A549 (cell line): ENCODE results near the gene ATP6V0E1. TPM values are rescaled to one million over a fixed set of nuclear protein-coding genes. Genes with fewer than 3 reads are reported as not detected.

Source experiments
- ATAC-seq, 2 experiments: fragments of 200-7000 bp in 1 of 2; fragments of >200 bp in 1 of 2; cut with Nextera tagmentation in 1 of 2; cut with Tn5 transposase in 1 of 2; 3 replicates each; pipeline versions ENCODE4 v1.8.0 to v1.9.1; 2018 to 2020; ENCODE audit warnings: mild to moderate bottlenecking in 1 of 2, moderate library complexity in 1 of 2
- CTCF ChIA-PET: fragments of 300-600 bp; sonication (Branson Sonifier 250); formaldehyde crosslinking; extraction: SDS; loops from one replicate; lab custom pipeline; 2021; ENCODE audit warnings: antibody characterized with exemption, inconsistent platforms; lab: Yijun Ruan, JAX
- POLR2A ChIA-PET: fragments of 350-600 bp; formaldehyde crosslinking; extraction: SDS; loops from one replicate; lab custom pipeline; 2021; ENCODE audit warnings: antibody characterized with exemption, inconsistent platforms; lab: Yijun Ruan, JAX
- DNase-seq, 2 experiments: peaks; one replicate each; pipeline versions ENCODE4 v3.0.0 to v3.0.0-alpha.2; 2011 to 2016; ENCODE audit warnings: low read depth in 1 of 2, low spot score in 1 of 2
- FAIRE-seq: peaks from 2 replicates; lab custom pipeline; 2011; peaks lifted over from hg19 to GRCh38; lab: Jason Lieb, UNC
- H3K27ac ChIP-seq, 2 experiments: fragments of >200 bp; sonication (Bioruptor Twin); formaldehyde crosslinking; 3 replicates each; pipeline ENCODE4 v1.5.1; 2016 to 2017
- H3K4me1 ChIP-seq: fragments of >200 bp; sonication (Bioruptor Twin); formaldehyde crosslinking; 3 replicates; pipeline ENCODE4 v1.6.1; 2016
- H3K4me2 ChIP-seq: fragments of >200 bp; sonication (Bioruptor Twin); formaldehyde crosslinking; 3 replicates; pipeline ENCODE4 v1.6.1; 2016
- H3K4me3 ChIP-seq: fragments of >200 bp; sonication (Bioruptor Twin); formaldehyde crosslinking; 3 replicates; pipeline ENCODE4 v1.5.1; 2016
- H3K9me3 ChIP-seq: fragments of >200 bp; sonication (Bioruptor Twin); formaldehyde crosslinking; 3 replicates; pipeline ENCODE4 v1.6.1; 2016
- BHLHE40 ChIP-seq: IDR thresholded peaks from 2 replicates; pipeline ENCODE4 v1.6.1; 2012; ENCODE audit warnings: low read depth, low read length, inconsistent platforms
- CBX2 ChIP-seq: fragments of 200-600 bp; sonication (generic); IDR thresholded peaks from 2 replicates; pipeline ENCODE4 v1.6.1; 2016; ENCODE audit warnings: low read depth, mild to moderate bottlenecking, borderline replicate concordance
- ESRRA ChIP-seq: fragments of 150-350 bp; IDR thresholded peaks from 2 replicates; pipeline ENCODE4 v1.6.1; 2014; ENCODE audit warnings: mild to moderate bottlenecking, low read length, borderline replicate concordance
- GATA3 ChIP-seq: IDR thresholded peaks from 2 replicates; pipeline ENCODE4 v1.6.1; 2012; ENCODE audit warnings: borderline replicate concordance
- HDAC2 ChIP-seq: fragments of 200-600 bp; sonication (generic); IDR thresholded peaks from 2 replicates; pipeline ENCODE4 v1.6.1; 2016
- HES2 ChIP-seq: fragments of >200 bp; sonication (Bioruptor Twin); formaldehyde crosslinking; IDR thresholded peaks from 2 replicates; pipeline ENCODE4 v1.6.1; 2016
- JUN ChIP-seq, 2 experiments: fragments of >200 bp; sonication (Bioruptor Twin); formaldehyde crosslinking; IDR thresholded peaks; 2 replicates in 1 of 2; 3 replicates in 1 of 2; pipeline ENCODE4 v1.6.1; 2016 to 2017
- KDM5A ChIP-seq: fragments of 200-600 bp; sonication (generic); IDR thresholded peaks from 2 replicates; pipeline ENCODE4 v1.6.1; 2016; ENCODE audit warnings: antibody characterized with exemption, mild to moderate bottlenecking
- MAX ChIP-seq: IDR thresholded peaks from 2 replicates; pipeline ENCODE4 v1.6.1; 2012
- MAZ ChIP-seq: fragments of 150-350 bp; IDR thresholded peaks from 2 replicates; pipeline ENCODE4 v1.6.1; 2014; ENCODE audit warnings: antibody characterized with exemption, low read depth, low read length, borderline replicate concordance
- NPAS2 ChIP-seq: fragments of 250-450 bp; sonication (Bioruptor Pico); IDR thresholded peaks from 2 replicates; pipeline ENCODE4 v1.8.0; 2022; ENCODE audit warnings: mild to moderate bottlenecking, moderate library complexity, borderline replicate concordance
- PHF8 ChIP-seq: fragments of 200-600 bp; sonication (generic); IDR thresholded peaks from 2 replicates; pipeline ENCODE4 v1.6.1; 2016; ENCODE audit warnings: low read depth, mild to moderate bottlenecking, antibody characterized with exemption, moderate library complexity, borderline replicate concordance
- POLR2A ChIP-seq: IDR thresholded peaks from 2 replicates; pipeline ENCODE4 v1.6.1; 2012; ENCODE audit warnings: mild to moderate bottlenecking, low read length
- RARB ChIP-seq: fragments of 250-450 bp; sonication (Bioruptor Pico); IDR thresholded peaks from 2 replicates; pipeline ENCODE4 v1.8.0; 2021; ENCODE audit warnings: mild to moderate bottlenecking, moderate library complexity
- RFX5 ChIP-seq: fragments of 450-650 bp; IDR thresholded peaks from 2 replicates; pipeline ENCODE4 v1.7.1; 2014; ENCODE audit warnings: antibody characterized with exemption, mild to moderate bottlenecking, moderate library complexity
- RNF2 ChIP-seq: fragments of 200-600 bp; sonication (generic); IDR thresholded peaks from 2 replicates; pipeline ENCODE4 v1.6.1; 2016; ENCODE audit warnings: low read depth, mild to moderate bottlenecking, antibody characterized with exemption, moderate library complexity, borderline replicate concordance
- WGBS: methylation state at CpG from one replicate; pipeline ENCODE4 v1.1.6; 2017; ENCODE audit errors: missing lambda C conversion rate; 5-methylcytosine and 5-hydroxymethylcytosine counted together
- polyA plus RNA-seq, 4 experiments: library from polyadenylated mRNA; depleted of rRNA in 3 of 4; stranded (reverse); fragments of >200 nt; fragmentation: RNase III in 1 of 4; extraction: RNeasy Plus Mini Kit Qiagen cat#74134 plus additional on column Dnase treatment in 1 of 4; gene quantifications; 2 replicates in 3 of 4; 3 replicates in 1 of 4; pipeline ENCODE4 v1.2.3, GENCODE V29; 2011 to 2017
- TF ChIP-seq, protein P1 (sequence below): fragments of 250-450 bp; sonication (Bioruptor Pico); IDR thresholded peaks from 2 replicates; pipeline ENCODE4 v1.5.0; 2021; ENCODE audit warnings: mild to moderate bottlenecking, moderate library complexity, borderline replicate concordance
- TF ChIP-seq, protein P2 (sequence below): IDR thresholded peaks from 2 replicates; pipeline ENCODE4 v1.6.1; 2012; ENCODE audit warnings: low read depth, borderline replicate concordance
- TF ChIP-seq, protein P3 (sequence below): fragments of 200-600 bp; sonication (generic); IDR thresholded peaks from 2 replicates; pipeline ENCODE4 v1.6.1; 2016; ENCODE audit warnings: antibody characterized with exemption, mild to moderate bottlenecking, moderate library complexity
- TF ChIP-seq, protein P4 (sequence below): fragments of 450-650 bp; IDR thresholded peaks from 2 replicates; pipeline ENCODE4 v1.6.1; 2014; ENCODE audit warnings: antibody characterized with exemption
- TF ChIP-seq, protein P5 (sequence below): fragments of 150-350 bp; IDR thresholded peaks from 2 replicates; pipeline ENCODE4 v1.6.1; 2014; ENCODE audit warnings: low read depth, mild to moderate bottlenecking, low read length

Gene ATP6V0E1
- polyA plus RNA-seq, 2 of the 4 experiments (the other 2 are of a cell fraction): 297 to 344 TPM

GRCh38 chr5:173055722-173055982 is 72.1 kb downstream of the ATP6V0E1 start:
- H3K27ac ChIP-seq: peak overlapping the region; percentile 59 to 74
- FAIRE-seq (no peak), DNase-seq (peak in 1 of 2 experiments; percentile 20), ATAC-seq (no peak)
- WGBS: 6% methylated on average over 11 of the region's 11 CpGs
- peak overlapping the region; percentile 92 for H3K4me2 ChIP-seq
- ChIA-PET POLR2A (no interaction called here), CTCF (no interaction called here)
- peak overlapping the region; percentile 93 for H3K4me3 ChIP-seq
- no peaks in the 10 kb centered on the region for H3K9me3 ChIP-seq
- peaks cover 21% of the 10 kb centered on the region; the same call in 2 of the 3 replicates for H3K4me1 ChIP-seq
- TF ChIP-seq ESRRA (no peak), HES2 (no peak), MAZ (no peak), HDAC2 (no peak), CBX2 (no peak)
- TF ChIP-seq, protein P1, sequence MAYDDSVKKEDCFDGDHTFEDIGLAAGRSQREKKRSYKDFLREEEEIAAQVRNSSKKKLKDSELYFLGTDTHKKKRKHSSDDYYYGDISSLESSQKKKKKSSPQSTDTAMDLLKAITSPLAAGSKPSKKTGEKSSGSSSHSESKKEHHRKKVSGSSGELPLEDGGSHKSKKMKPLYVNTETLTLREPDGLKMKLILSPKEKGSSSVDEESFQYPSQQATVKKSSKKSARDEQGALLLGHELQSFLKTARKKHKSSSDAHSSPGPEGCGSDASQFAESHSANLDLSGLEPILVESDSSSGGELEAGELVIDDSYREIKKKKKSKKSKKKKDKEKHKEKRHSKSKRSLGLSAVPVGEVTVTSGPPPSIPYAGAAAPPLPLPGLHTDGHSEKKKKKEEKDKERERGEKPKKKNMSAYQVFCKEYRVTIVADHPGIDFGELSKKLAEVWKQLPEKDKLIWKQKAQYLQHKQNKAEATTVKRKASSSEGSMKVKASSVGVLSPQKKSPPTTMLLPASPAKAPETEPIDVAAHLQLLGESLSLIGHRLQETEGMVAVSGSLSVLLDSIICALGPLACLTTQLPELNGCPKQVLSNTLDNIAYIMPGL (CRISPR knock-in tag): no peak
- TF ChIP-seq, protein P2, sequence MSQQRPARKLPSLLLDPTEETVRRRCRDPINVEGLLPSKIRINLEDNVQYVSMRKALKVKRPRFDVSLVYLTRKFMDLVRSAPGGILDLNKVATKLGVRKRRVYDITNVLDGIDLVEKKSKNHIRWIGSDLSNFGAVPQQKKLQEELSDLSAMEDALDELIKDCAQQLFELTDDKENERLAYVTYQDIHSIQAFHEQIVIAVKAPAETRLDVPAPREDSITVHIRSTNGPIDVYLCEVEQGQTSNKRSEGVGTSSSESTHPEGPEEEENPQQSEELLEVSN: 0 out of 2 replicates have a peak, but pooled peaks have one; percentile 12

- H3K27ac ChIP-seq: peak within 1 kb of the TSS; percentile 86 to 90
- under 1% methylated on average over 17 of the region's 74 CpGs for WGBS
- FAIRE-seq (no peak), ATAC-seq (peak; percentile 77 to 85), DNase-seq (peak; percentile 94 to 96)
- no peaks in the 10 kb centered on the region for H3K9me3 ChIP-seq
- ChIA-PET POLR2A (interaction anchor here (1.4 to 1.5 kb wide), 2 partner anchors 72 to 88 kb away, joined by 5 to 11 read pairs; partner anchors contain the start of genes ATP6V0E1 and BNIP1), CTCF (interaction anchor here (1.5 to 1.9 kb wide), 2 partner anchors 72 to 349 kb away, joined by 4 to 10 read pairs; no protein-coding TSS in a partner anchor)
- H3K4me3 ChIP-seq: peak within 1 kb of the TSS; percentile 93
- TF ChIP-seq, protein P3, sequence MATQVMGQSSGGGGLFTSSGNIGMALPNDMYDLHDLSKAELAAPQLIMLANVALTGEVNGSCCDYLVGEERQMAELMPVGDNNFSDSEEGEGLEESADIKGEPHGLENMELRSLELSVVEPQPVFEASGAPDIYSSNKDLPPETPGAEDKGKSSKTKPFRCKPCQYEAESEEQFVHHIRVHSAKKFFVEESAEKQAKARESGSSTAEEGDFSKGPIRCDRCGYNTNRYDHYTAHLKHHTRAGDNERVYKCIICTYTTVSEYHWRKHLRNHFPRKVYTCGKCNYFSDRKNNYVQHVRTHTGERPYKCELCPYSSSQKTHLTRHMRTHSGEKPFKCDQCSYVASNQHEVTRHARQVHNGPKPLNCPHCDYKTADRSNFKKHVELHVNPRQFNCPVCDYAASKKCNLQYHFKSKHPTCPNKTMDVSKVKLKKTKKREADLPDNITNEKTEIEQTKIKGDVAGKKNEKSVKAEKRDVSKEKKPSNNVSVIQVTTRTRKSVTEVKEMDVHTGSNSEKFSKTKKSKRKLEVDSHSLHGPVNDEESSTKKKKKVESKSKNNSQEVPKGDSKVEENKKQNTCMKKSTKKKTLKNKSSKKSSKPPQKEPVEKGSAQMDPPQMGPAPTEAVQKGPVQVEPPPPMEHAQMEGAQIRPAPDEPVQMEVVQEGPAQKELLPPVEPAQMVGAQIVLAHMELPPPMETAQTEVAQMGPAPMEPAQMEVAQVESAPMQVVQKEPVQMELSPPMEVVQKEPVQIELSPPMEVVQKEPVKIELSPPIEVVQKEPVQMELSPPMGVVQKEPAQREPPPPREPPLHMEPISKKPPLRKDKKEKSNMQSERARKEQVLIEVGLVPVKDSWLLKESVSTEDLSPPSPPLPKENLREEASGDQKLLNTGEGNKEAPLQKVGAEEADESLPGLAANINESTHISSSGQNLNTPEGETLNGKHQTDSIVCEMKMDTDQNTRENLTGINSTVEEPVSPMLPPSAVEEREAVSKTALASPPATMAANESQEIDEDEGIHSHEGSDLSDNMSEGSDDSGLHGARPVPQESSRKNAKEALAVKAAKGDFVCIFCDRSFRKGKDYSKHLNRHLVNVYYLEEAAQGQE: peak; percentile 46
- peak; percentile 69; the same call in 1 of the 2 replicates for TF ChIP-seq GATA3
- TF ChIP-seq RFX5: 0 out of 2 replicates have a peak, but pooled peaks have one; percentile 47
- TF ChIP-seq JUN (IDR thresholded peaks at IDR 0.05): 0 out of 5 replicates have a peak, but pooled peaks of 1 of the 2 experiments have one; percentile 39
- peak; percentile 82; the same call in 1 of the 2 replicates for TF ChIP-seq PHF8
- TF ChIP-seq POLR2A: peak; percentile 66
- no peak for TF ChIP-seq CBX2
- no peak for TF ChIP-seq RNF2
- TF ChIP-seq BHLHE40: peak; percentile 90
- peak; percentile 38; the same call in 1 of the 2 replicates for TF ChIP-seq KDM5A
- TF ChIP-seq, protein P4, sequence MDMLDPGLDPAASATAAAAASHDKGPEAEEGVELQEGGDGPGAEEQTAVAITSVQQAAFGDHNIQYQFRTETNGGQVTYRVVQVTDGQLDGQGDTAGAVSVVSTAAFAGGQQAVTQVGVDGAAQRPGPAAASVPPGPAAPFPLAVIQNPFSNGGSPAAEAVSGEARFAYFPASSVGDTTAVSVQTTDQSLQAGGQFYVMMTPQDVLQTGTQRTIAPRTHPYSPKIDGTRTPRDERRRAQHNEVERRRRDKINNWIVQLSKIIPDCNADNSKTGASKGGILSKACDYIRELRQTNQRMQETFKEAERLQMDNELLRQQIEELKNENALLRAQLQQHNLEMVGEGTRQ: peak; percentile 99
- TF ChIP-seq MAX: peak; percentile 98
- peak; percentile 94 for TF ChIP-seq NPAS2 (CRISPR knock-in tag)
- TF ChIP-seq, protein P5, sequence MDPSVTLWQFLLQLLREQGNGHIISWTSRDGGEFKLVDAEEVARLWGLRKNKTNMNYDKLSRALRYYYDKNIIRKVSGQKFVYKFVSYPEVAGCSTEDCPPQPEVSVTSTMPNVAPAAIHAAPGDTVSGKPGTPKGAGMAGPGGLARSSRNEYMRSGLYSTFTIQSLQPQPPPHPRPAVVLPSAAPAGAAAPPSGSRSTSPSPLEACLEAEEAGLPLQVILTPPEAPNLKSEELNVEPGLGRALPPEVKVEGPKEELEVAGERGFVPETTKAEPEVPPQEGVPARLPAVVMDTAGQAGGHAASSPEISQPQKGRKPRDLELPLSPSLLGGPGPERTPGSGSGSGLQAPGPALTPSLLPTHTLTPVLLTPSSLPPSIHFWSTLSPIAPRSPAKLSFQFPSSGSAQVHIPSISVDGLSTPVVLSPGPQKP: no peak
- TF ChIP-seq RARB (CRISPR knock-in tag): no peak
- TF ChIP-seq, protein P2: no peak
- H3K4me1 ChIP-seq: peaks cover 21% of the 10 kb centered on the region; the same call in 2 of the 3 replicates
- peak within 1 kb of the TSS; percentile 92 for H3K4me2 ChIP-seq
Observed at GRCh38 chr5:173055983-173056782, 72.6 kb downstream of the ATP6V0E1 start, which contains the start of gene CREBRF. CREBRF (plus strand) TSS chr5:173056352; CDS start chr5:173080776, 24,424 bp downstream.
